GM12878 (cell line): Measurements from ENCODE around the gene CA14. TPM values are rescaled to one million over a fixed set of nuclear protein-coding genes. Genes with fewer than 3 reads are reported as not detected.

Source experiments
- ATAC-seq: fragments of 200-7000 bp; cut with Tn5 transposase; 3 replicates; pipeline ENCODE4 v1.9.1; 2020; ENCODE audit warnings: mild to moderate bottlenecking, moderate library complexity
- BruUV-seq: library from RNA; stranded (reverse); fragments of 400-500 nt; replicated peaks from 2 replicates; lab custom pipeline; 2021; lab: Mats Ljungman, UMichigan
- CTCF ChIA-PET: fragments of 300-600 bp; sonication (Branson Sonifier 250); formaldehyde crosslinking; extraction: SDS; loops from one replicate; lab custom pipeline; 2021; ENCODE audit warnings: inconsistent platforms; lab: Yijun Ruan, JAX
- POLR2A ChIA-PET: fragments of 350-600 bp; formaldehyde crosslinking; extraction: SDS; loops from one replicate; lab custom pipeline; 2021; ENCODE audit warnings: inconsistent platforms; lab: Charles Lee
- RAD21 ChIA-PET: fragments of 300-600 bp; sonication (Branson Sonifier 250); formaldehyde crosslinking; loops from one replicate; lab custom pipeline; 2023; ENCODE audit warnings: antibody characterized with exemption; ENCODE audit not compliant: unreplicated experiment; lab: Charles Lee
- SMC1A ChIA-PET: fragments of 300-600 bp; sonication (Branson Sonifier 250); formaldehyde crosslinking; loops from one replicate; lab custom pipeline; 2023; ENCODE audit not compliant: unreplicated experiment, uncharacterized antibody; lab: Charles Lee
- DNase-seq: peaks from one replicate; pipeline ENCODE4 v3.0.0-alpha.2; 2011; ENCODE audit warnings: low read depth, low spot score
- FAIRE-seq: peaks from 3 replicates; lab custom pipeline; 2011; peaks lifted over from hg19 to GRCh38; lab: Jason Lieb, UNC
- H2AFZ ChIP-seq: 2 replicates; pipeline ENCODE4 v1.6.0; 2011; ENCODE audit warnings: low read depth, low read length, control low read depth; ENCODE audit not compliant: control insufficient read depth
- H3K27ac ChIP-seq: 2 replicates; pipeline ENCODE4 v1.5.1; 2011; ENCODE audit warnings: control low read depth; ENCODE audit not compliant: control insufficient read depth, insufficient read depth
- H3K27me3 ChIP-seq, 2 experiments: replicated peaks in 1 of 2; 2 replicates each; pipeline versions ENCODE4 v1.6.0 to v1.6.1; 2011; ENCODE audit warnings: low read length in 1 of 2; ENCODE audit not compliant: control insufficient read depth in 2 of 2, insufficient read depth in 2 of 2
- H3K36me3 ChIP-seq, 2 experiments: 2 replicates each; pipeline ENCODE4 v1.5.1; 2011; ENCODE audit warnings: low read length in 1 of 2; ENCODE audit not compliant: control insufficient read depth in 2 of 2, insufficient read depth in 2 of 2
- H3K4me1 ChIP-seq: 2 replicates; pipeline ENCODE4 v1.6.1; 2011; ENCODE audit warnings: mild to moderate bottlenecking, low read length, moderate library complexity, mixed read lengths; ENCODE audit not compliant: control insufficient read depth, insufficient read depth
- H3K4me2 ChIP-seq: 2 replicates; pipeline ENCODE4 v1.6.0; 2011; ENCODE audit warnings: control low read depth; ENCODE audit not compliant: control insufficient read depth, insufficient read depth
- H3K4me3 ChIP-seq: fragments of 200-600 bp; sonication (generic); 2 replicates; pipeline ENCODE4 v1.5.1; 2016
- H3K79me2 ChIP-seq: 2 replicates; pipeline ENCODE4 v1.6.0; 2011; ENCODE audit warnings: low read length; ENCODE audit not compliant: control insufficient read depth, insufficient read depth
- H3K9ac ChIP-seq: 2 replicates; pipeline ENCODE4 v1.8.0; 2011; ENCODE audit warnings: low read length, control low read depth, mixed read lengths; ENCODE audit not compliant: control insufficient read depth, insufficient read depth
- H3K9me3 ChIP-seq: replicated peaks from 3 replicates; pipeline ENCODE4 v1.5.1; 2011; ENCODE audit warnings: mild to moderate bottlenecking, low read length; ENCODE audit not compliant: control insufficient read depth, insufficient read depth
- H4K20me1 ChIP-seq: 2 replicates; pipeline ENCODE4 v1.6.0; 2011; ENCODE audit not compliant: control insufficient read depth, insufficient read depth
- CBX5 ChIP-seq: sonication (generic); IDR thresholded peaks from 2 replicates; pipeline ENCODE4 v1.6.1; 2016; ENCODE audit warnings: low read depth, moderate library complexity, mild to moderate bottlenecking, inconsistent platforms
- HDAC2 ChIP-seq: fragments of 200-600 bp; sonication (generic); IDR thresholded peaks from 2 replicates; pipeline ENCODE4 v1.6.1; 2017
- IKZF1 ChIP-seq: fragments of 450-650 bp; conservative IDR thresholded peaks from 2 replicates; pipeline ENCODE4 v1.6.1; 2017; ENCODE audit warnings: antibody characterized with exemption, mild to moderate bottlenecking
- IRF4 ChIP-seq: IDR thresholded peaks from 2 replicates; pipeline ENCODE4 v1.6.1; 2011; ENCODE audit warnings: low read depth, low read length
- KDM1A ChIP-seq: fragments of 200-600 bp; sonication (generic); IDR thresholded peaks from 2 replicates; pipeline ENCODE4 v1.6.1; 2016; ENCODE audit warnings: borderline replicate concordance
- MYC ChIP-seq: IDR thresholded peaks from 2 replicates; pipeline ENCODE4 v1.6.1; 2011; ENCODE audit warnings: mild to moderate bottlenecking, low read length, moderate library complexity, inconsistent platforms; ENCODE audit not compliant: insufficient read depth, insufficient replicate concordance, insufficient read length, severe bottlenecking
- NKRF ChIP-seq: fragments of 450-650 bp; conservative IDR thresholded peaks from 2 replicates; pipeline ENCODE4 v1.6.1; 2017; ENCODE audit warnings: mild to moderate bottlenecking, moderate library complexity
- NR2C2 ChIP-seq: IDR thresholded peaks from 2 replicates; pipeline ENCODE4 v1.6.1; 2011; ENCODE audit warnings: borderline replicate concordance, low read depth; ENCODE audit not compliant: control insufficient read depth, insufficient read length
- RB1 ChIP-seq: fragments of 450-650 bp; formaldehyde crosslinking; IDR thresholded peaks from 2 replicates; pipeline ENCODE4 v1.6.1; 2017; ENCODE audit warnings: mild to moderate bottlenecking, borderline replicate concordance
- TCF7 ChIP-seq: IDR thresholded peaks from 2 replicates; pipeline ENCODE4 v1.6.1; 2014; ENCODE audit warnings: antibody characterized with exemption, borderline replicate concordance
- ZBED1 ChIP-seq: IDR thresholded peaks from 2 replicates; pipeline ENCODE4 v1.6.1; 2016; ENCODE audit warnings: borderline replicate concordance
- ZNF592 ChIP-seq: fragments of 450-650 bp; IDR thresholded peaks from 2 replicates; pipeline ENCODE4 v1.6.1; 2017; ENCODE audit warnings: mild to moderate bottlenecking, moderate library complexity
- ZNF622 ChIP-seq: fragments of 450-650 bp; IDR thresholded peaks from 2 replicates; pipeline ENCODE4 v1.6.1; 2017; ENCODE audit warnings: mild to moderate bottlenecking, inconsistent platforms
- WGBS: methylation state at CpG from one replicate; pipeline ENCODE4 v1.1.6; 2016; ENCODE audit warnings: low lambda C conversion rate; ENCODE audit not compliant: insufficient replicate concordance, insufficient coverage; ENCODE audit errors: missing lambda C conversion rate; 5-methylcytosine and 5-hydroxymethylcytosine counted together
- in situ Hi-C: fragments of 300-500 bp; cut with MboI; formaldehyde crosslinking; loops from 9 replicates; pipeline ENCODE4 v1.14.3; 2018; ENCODE audit warnings: mixed read lengths
- intact Hi-C: fragments of 100-400 bp; cut with micrococcal nuclease; formaldehyde crosslinking; loops from one replicate; pipeline ENCODE4 v1.14.2; 2022; ENCODE audit not compliant: unreplicated experiment
- polyA plus RNA-seq, 11 experiments: library from polyadenylated mRNA; depleted of rRNA in 4 of 11; unstranded in 6 of 11; stranded (reverse) in 5 of 11; fragments of >200 nt; fragmentation: Nextera tagmentation in 4 of 11; fragmentation: Illumina TruSeq in 1 of 11; extraction: Ambion mirVana in 4 of 11; extraction: Trizol in 1 of 11; gene quantifications; 1 replicate in 1 of 11; 2 replicates in 10 of 11; pipeline versions ENCODE4 v1.2.1 to v1.2.3, GENCODE V29; 2011 to 2016; ENCODE audit warnings: inconsistent platforms in 2 of 11, missing spikeins in 2 of 11, low read depth in 1 of 11
- total RNA-seq, 4 experiments: library from RNA; depleted of rRNA in 3 of 4; stranded (reverse); fragments of >200 nt in 3 of 4; fragmentation: Illumina TruSeq in 1 of 4; extraction: Trizol in 1 of 4; gene quantifications; 2 replicates each; pipeline versions ENCODE4 v1.2.1 to v1.2.3, GENCODE V29; 2013 to 2021
- TF ChIP-seq, protein P1 (sequence below): fragments of 450-650 bp; IDR thresholded peaks from 2 replicates; pipeline ENCODE4 v1.6.1; 2017; ENCODE audit warnings: mild to moderate bottlenecking, low read depth, inconsistent platforms; ENCODE audit not compliant: poor library complexity, severe bottlenecking

The CA14 gene
- total and polyA plus RNA-seq, 10 of the 15 experiments (the other 5 are each of a cell fraction or from before 2014, with no cell fraction given): 0.11 to 0.35 (median 0.29) TPM; not detected in 6

DNA sequence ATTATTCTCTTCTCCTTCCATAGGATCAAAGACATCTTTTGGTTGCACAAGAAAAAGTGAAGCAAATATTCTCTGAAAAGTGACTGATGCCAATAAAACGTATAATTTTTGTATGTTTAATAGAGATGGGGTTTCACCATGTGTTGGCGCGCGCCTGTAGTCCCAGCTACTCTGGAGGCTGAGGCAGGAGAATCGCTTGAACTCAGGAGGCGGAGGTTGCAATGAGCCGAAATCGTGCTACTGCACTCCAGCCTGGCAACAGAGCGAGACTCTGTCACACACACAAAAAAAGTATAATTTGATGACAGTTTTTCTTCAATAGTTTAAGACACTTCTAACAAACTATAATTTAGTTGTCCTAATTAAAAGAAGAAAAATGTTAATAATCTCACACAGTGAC is 45.5 kb upstream of the CA14 start:
- no peaks in the 10 kb centered on the region for H3K36me3 ChIP-seq
- H3K9ac ChIP-seq: no peak overlapping the region
- no peak for FAIRE-seq
- no peak overlapping the region for H3K4me2 ChIP-seq
- 91% methylated on average over 9 of the region's 9 CpGs for WGBS
- BruUV-seq: no TSS peak
- no peaks in the 10 kb centered on the region for H3K79me2 ChIP-seq
- ChIA-PET POLR2A (interaction anchor here (0.5 to 1.3 kb wide), 2 partner anchors 22 to 36 kb away, joined by 3 to 4 read pairs; no protein-coding TSS in a partner anchor), CTCF (interaction anchor here (1.9 kb wide), 1 partner anchor 25 kb away, joined by 9 read pairs; no protein-coding TSS in a partner anchor), RAD21 (no interaction called here), SMC1A (interaction anchor here (1.3 kb wide), 1 partner anchor 21 kb away, joined by 3 read pairs; no protein-coding TSS in a partner anchor)
- in situ Hi-C loops (no loop called here), intact Hi-C loops (no loop called here)
- no peak overlapping the region for H3K27ac ChIP-seq
- ATAC-seq: no peak
- no peak for DNase-seq
- no peaks in the 10 kb centered on the region for H3K27me3 ChIP-seq
- H4K20me1 ChIP-seq: no peaks in the 10 kb centered on the region
- H3K9me3 ChIP-seq: no peaks in the 10 kb centered on the region
- H2AFZ ChIP-seq: no peak overlapping the region
- no peaks in the 10 kb centered on the region for H3K4me1 ChIP-seq
- TF ChIP-seq ZBED1 (no peak), NR2C2 (no peak), HDAC2 (no peak), TCF7 (no peak), ZNF622 (no peak), MYC (no peak), IKZF1 (no peak), NKRF (no peak), RB1 (no peak), IRF4 (no peak), ZNF592 (no peak), CBX5 (no peak), KDM1A (no peak)
- TF ChIP-seq, protein P1, sequence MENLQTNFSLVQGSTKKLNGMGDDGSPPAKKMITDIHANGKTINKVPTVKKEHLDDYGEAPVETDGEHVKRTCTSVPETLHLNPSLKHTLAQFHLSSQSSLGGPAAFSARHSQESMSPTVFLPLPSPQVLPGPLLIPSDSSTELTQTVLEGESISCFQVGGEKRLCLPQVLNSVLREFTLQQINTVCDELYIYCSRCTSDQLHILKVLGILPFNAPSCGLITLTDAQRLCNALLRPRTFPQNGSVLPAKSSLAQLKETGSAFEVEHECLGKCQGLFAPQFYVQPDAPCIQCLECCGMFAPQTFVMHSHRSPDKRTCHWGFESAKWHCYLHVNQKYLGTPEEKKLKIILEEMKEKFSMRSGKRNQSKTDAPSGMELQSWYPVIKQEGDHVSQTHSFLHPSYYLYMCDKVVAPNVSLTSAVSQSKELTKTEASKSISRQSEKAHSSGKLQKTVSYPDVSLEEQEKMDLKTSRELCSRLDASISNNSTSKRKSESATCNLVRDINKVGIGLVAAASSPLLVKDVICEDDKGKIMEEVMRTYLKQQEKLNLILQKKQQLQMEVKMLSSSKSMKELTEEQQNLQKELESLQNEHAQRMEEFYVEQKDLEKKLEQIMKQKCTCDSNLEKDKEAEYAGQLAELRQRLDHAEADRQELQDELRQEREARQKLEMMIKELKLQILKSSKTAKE: no peak
- no peak overlapping the region for H3K4me3 ChIP-seq
